Ecto neural progenitor cell (in vitro differentiated cells): ENCODE results near the gene SLX4IP.

Experiments
- DNase-seq: peaks from one replicate; pipeline ENCODE4 v3.0.0-alpha.2; 2018; ENCODE audit warnings: low spot score

The SLX4IP gene

GRCh38 chr20:10497283-10497682 lies 62.2 kb downstream of the SLX4IP start:
- no peak for DNase-seq

GRCh38 chr20:10497791-10498190 lies 62.7 kb downstream of the SLX4IP start:
- no peak for DNase-seq

- no peak for DNase-seq
These were observed 63.1 kb downstream of the SLX4IP start for GRCh38 chr20:10498200-10498599.

GRCh38 chr20:10501402-10501801 lies 66.3 kb downstream of the SLX4IP start:
- no peak for DNase-seq

- no peak for DNase-seq
These were observed 67.0 kb downstream of the SLX4IP start for GRCh38 chr20:10502098-10502526.

- DNase-seq, result no peak
These were observed 69.5 kb downstream of the SLX4IP start for GRCh38 chr20:10504608-10504993.

GRCh38 chr20:10504994-10505730 lies 70.1 kb downstream of the SLX4IP start:
- DNase-seq, result no peak

GRCh38 chr20:10505827-10506226 lies 70.7 kb downstream of the SLX4IP start:
- no peak for DNase-seq

- DNase-seq, result no peak
These were observed 71.9 kb downstream of the SLX4IP start for GRCh38 chr20:10507052-10507451.

- no peak for DNase-seq
These were observed 73.0 kb downstream of the SLX4IP start for GRCh38 chr20:10508060-10508459.

GRCh38 chr20:10508468-10509251 lies 73.6 kb downstream of the SLX4IP start:
- DNase-seq, result no peak

GRCh38 chr20:10509376-10509775 lies 74.3 kb downstream of the SLX4IP start:
- DNase-seq, result no peak

- DNase-seq, result no peak
These were observed 75.1 kb downstream of the SLX4IP start for GRCh38 chr20:10510216-10510615.

GRCh38 chr20:10511170-10511508 lies 76.0 kb downstream of the SLX4IP start:
- DNase-seq, result no peak

GRCh38 chr20:10511509-10512251 lies 76.6 kb downstream of the SLX4IP start:
- no peak for DNase-seq

GRCh38 chr20:10513061-10513460 lies 78.0 kb downstream of the SLX4IP start:
- no peak for DNase-seq

- no peak for DNase-seq
These were observed 78.9 kb downstream of the SLX4IP start for GRCh38 chr20:10513931-10514575.

GRCh38 chr20:10516529-10516928 lies 81.4 kb downstream of the SLX4IP start:
- no peak for DNase-seq

GRCh38 chr20:10519361-10520046 lies 84.4 kb downstream of the SLX4IP start:
- DNase-seq, result no peak

GRCh38 chr20:10520528-10520927 lies 85.4 kb downstream of the SLX4IP start:
- DNase-seq, result no peak

GRCh38 chr20:10521068-10521831 lies 86.1 kb downstream of the SLX4IP start:
- no peak for DNase-seq
